ENCODE results near the gene HASPIN.

The HASPIN gene

GRCh38 chr17:3765981-3766380 lies 42.3 kb downstream of the HASPIN start:
- no peak for DNase-seq (ENCODE audit: low spot score)

GRCh38 chr17:3766779-3767178 lies 43.1 kb downstream of the HASPIN start:
- DNase-seq (ENCODE audit: low spot score) = no peak

- no peak for DNase-seq (ENCODE audit: low spot score)
Observed at GRCh38 chr17:3768341-3768740, 44.6 kb downstream of the HASPIN start.

DNA sequence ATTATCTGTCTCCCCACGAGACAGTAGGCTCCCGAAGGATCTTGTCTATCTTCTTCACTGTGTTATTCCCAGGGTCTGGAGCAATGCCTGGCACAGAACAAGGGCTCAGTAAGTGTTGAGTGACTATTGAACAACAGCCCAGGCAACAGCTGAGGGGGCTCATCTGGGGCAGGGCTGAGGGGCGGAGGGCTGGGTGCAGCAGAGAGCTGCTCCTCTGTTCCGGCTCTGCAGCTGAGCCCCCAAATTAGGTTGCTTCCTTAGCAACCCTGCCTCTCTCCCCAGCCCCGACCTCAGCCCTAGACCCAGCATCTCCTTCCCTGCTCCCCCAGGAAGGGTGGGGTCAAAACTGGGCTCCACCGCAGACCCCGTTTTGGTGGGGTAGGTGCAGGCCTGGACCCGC lies 45.1 kb downstream of the HASPIN start:
- DNase-seq (ENCODE audit: low spot score) = no peak

GRCh38 chr17:3770466-3770865 lies 46.8 kb downstream of the HASPIN start:
- DNase-seq (ENCODE audit: low spot score) = no peak

- no peak for DNase-seq (ENCODE audit: low spot score)
Observed at GRCh38 chr17:3771140-3771539, 47.4 kb downstream of the HASPIN start.

- DNase-seq (ENCODE audit: low spot score) = no peak
Observed at GRCh38 chr17:3772764-3773163, 49.1 kb downstream of the HASPIN start.

GRCh38 chr17:3773511-3773910 lies 49.8 kb downstream of the HASPIN start:
- DNase-seq (ENCODE audit: low spot score) = no peak

- no peak for DNase-seq (ENCODE audit: low spot score)
Observed at GRCh38 chr17:3773966-3774365, 50.3 kb downstream of the HASPIN start.

All from iPS-NIHi11 (cell line).